ENCODE measurements around the gene FBXW10B. TPM values are rescaled to one million over a fixed set of nuclear protein-coding genes. Genes with fewer than 3 reads are reported as not detected.
A peak's percentile ranks its signal among the peaks of the same experiment; 100 is the strongest.
"Not testable (repeated sequence)": the region's sequence is repeated elsewhere in the genome, so short reads cannot be mapped to it uniquely, and the experiment has no call there.

FBXW10B gene
- total RNA-seq, 1 donor: 0.27 TPM

DNA sequence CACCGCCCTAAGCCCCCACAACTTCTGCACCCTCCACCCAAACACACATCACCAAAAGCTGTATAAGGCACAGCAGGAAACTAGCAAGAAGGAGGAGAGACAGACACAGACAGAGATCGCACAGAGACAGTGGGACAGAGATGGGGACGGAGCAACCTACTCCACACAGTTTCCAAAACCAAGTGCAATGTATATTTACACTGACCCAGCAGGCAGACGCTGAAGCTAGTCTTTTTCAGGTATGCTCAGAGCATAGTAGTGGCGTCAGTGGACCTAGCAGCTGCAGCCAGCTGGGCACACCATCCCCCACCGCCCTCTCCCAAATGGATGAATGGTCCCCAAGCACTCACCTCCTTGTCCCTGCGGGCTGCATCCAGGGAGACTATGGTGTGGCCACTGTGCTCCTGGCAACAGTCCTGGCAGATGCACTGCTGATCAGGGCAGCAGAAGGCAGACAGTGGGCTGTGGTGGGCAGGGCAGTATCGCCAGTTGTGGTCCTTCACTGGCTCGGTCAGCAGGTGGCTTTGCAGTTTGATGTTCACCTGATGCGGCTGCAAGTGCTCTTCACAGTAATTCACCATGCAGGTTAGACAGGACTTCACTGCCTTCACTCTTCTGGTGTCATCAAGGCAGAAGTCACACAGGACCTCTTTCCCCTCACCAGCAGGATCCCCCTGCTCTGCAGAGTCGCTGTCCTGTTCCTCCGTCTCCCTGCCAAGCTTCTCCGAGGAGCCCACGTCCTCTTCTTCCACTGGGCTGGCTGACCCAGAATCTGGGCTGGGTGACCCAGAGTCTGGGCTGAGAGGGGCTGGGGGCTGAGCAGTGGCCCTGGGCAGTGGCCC, 31.5 kb upstream of the FBXW10B start:
- H3K4me3 ChIP-seq (ENCODE audit: low read depth, low read length): peak overlapping the region; percentile 97
- no peak for TF ChIP-seq CTCF (IDR thresholded peaks at IDR 0.05; ENCODE audit: insufficient read depth, low read length)
- no peak for DNase-seq (ENCODE audit: low read depth)

- peak overlapping the region; percentile 97 for H3K4me3 ChIP-seq (ENCODE audit: low read depth, low read length)
- DNase-seq (ENCODE audit: low read depth): peak; percentile 62
- no peak for TF ChIP-seq CTCF (IDR thresholded peaks at IDR 0.05; ENCODE audit: insufficient read depth, low read length)
Measured at GRCh38 chr17:15649861-15650421, 30.4 kb upstream of the FBXW10B start.

DNA sequence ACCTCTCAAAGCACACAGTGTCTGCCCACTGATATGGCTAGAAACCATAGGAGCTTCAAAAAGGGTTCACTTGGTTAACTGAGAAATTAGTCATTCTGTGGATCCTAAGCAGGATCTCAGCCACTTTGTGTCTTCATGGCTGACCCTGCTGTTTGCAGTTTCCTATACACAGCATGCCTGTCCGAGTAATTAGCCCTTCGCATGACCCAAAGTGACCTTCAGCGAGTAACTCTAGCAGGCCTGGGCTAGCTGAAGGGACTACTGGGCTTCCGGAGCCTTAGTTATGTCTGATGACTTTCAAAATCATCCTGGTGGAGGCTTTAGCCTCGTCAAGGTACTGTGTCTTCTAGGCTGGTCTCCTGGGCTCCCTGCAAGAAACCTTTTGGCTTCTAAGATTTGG, 28.9 kb upstream of the FBXW10B start:
- peak overlapping the region; percentile 28 for H3K4me3 ChIP-seq (ENCODE audit: low read depth, low read length)
- DNase-seq (ENCODE audit: low read depth): no peak
- no peak for TF ChIP-seq CTCF (IDR thresholded peaks at IDR 0.05; ENCODE audit: insufficient read depth, low read length)

GRCh38 chr17:15645942-15646312, 26.4 kb upstream of the FBXW10B start:
- H3K4me3 ChIP-seq (ENCODE audit: low read depth, low read length); DNase-seq (ENCODE audit: low read depth): not testable (repeated sequence)

DNA sequence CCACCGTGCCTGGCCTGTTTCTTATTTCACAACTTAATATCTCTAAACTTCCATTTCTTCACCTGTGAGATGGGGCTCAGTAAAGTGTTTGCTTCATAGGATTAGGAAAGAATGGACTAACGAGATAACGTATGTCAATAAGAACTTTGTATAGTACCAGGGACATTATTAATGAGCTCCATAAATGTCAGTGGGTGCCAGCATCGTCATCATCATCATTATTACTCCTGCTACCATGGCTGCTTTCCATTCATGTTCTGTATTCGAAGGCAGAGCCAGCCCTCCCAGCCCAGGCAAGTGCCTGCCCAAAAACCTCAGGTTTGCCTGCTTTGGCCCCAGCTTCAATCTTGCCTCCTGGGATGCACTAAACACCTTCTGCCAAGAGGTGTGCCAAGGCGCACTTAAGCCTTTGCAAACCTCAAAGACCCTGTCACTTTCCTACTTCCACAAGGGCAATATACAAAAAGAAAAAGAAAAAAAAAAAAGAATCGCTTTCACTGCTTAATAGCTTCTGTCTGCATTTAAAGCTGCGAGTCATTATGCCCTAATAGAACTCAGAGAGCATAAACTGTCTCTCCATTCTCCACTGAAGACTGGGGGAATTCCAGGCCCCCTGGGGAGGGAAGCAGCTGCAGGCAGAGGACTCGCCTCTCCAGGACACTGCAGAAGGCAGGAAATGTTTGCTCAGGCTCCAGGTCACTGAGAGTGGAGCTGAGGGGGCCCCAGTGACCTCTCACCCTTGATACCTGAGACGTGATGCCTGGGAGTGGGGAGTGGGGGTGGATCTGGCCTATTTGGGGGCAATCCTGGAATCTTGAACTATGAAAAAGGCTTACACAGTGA, 25.8 kb upstream of the FBXW10B start:
- not testable (repeated sequence) for DNase-seq (ENCODE audit: low read depth); H3K4me3 ChIP-seq (ENCODE audit: low read depth, low read length)

- not testable (repeated sequence) for DNase-seq (ENCODE audit: low read depth); H3K4me3 ChIP-seq (ENCODE audit: low read depth, low read length)
Measured at GRCh38 chr17:15642505-15643251, 23.2 kb upstream of the FBXW10B start.

DNA sequence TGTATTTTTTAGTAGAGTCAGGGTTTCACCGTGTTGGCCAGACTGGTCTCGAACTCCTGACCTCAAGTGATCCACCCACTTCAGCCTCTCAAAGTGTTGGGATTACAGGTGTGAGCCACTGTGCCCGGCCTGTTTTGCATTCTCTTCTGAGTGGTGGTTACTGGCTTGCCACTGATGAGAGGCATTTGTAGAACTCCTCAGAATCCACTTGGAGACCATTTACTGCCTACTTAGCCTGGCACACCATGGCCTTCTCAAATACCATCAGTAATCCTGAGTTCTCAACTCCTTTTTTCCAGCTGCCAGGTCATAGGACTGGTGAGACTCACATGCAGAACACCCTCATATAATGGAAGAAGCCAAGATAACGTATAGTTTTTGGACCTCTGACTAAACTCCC, 22.5 kb upstream of the FBXW10B start:
- DNase-seq (ENCODE audit: low read depth); H3K4me3 ChIP-seq (ENCODE audit: low read depth, low read length): not testable (repeated sequence)

DNA sequence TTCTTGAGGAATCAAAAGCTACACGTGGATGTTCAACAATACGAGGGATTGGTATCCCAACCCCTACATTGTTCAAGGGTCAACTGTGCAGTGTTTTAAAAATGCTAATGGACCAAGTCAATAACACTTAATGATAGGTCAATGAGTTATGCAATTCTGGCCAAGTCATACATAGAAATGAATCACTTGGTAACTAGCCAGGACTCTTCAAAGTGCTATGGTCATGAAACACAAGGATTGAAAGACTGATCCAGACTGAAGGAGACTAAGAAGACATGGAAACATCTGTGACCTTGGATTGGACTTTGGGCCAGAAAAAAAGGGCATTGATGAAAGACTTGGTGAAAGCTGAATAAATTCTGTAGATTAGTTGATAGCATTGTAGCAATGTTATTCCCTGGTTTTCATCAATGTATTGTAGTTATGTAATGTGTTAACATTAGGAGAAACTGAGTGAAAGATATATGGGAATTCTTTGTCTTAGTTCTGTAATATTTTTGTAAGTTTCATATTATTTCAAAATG, 11.5 kb upstream of the FBXW10B start:
- not testable (repeated sequence) for H3K4me3 ChIP-seq (ENCODE audit: low read depth, low read length); DNase-seq (ENCODE audit: low read depth)

GRCh38 chr17:15629991-15630390, 10.5 kb upstream of the FBXW10B start:
- not testable (repeated sequence) for DNase-seq (ENCODE audit: low read depth)

GRCh38 chr17:15623661-15624209, 4.2 kb upstream of the FBXW10B start:
- H3K4me3 ChIP-seq (ENCODE audit: low read depth, low read length): not testable (repeated sequence)
- peak; percentile 32 for DNase-seq (ENCODE audit: low read depth)

More at GRCh38 chr17:15629991-15630390, 10.5 kb upstream of the FBXW10B start:
- not testable (repeated sequence) for H3K4me3 ChIP-seq (ENCODE audit: low read depth, low read length)

DNA sequence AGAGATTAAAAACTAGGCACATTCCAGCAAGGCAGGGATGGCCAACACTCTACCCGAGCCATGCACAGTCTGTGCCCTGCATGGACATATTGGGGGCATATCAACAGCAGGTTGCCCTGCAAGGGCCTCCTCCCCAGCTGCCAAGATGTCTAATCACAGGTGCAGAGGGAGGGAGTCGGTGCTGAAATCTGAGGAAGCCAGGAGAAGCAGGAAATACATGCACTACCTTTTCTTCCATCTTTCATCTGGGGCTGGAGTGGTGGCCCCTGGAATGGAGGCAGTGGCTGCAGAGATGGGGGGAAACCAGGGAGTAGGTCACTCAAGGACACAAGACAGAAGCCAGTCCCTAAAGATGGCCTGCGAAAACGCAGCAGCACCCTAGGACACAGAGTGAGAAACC, 3.8 kb upstream of the FBXW10B start:
- not testable (repeated sequence) for H3K4me3 ChIP-seq (ENCODE audit: low read depth, low read length); DNase-seq (ENCODE audit: low read depth)

DNA sequence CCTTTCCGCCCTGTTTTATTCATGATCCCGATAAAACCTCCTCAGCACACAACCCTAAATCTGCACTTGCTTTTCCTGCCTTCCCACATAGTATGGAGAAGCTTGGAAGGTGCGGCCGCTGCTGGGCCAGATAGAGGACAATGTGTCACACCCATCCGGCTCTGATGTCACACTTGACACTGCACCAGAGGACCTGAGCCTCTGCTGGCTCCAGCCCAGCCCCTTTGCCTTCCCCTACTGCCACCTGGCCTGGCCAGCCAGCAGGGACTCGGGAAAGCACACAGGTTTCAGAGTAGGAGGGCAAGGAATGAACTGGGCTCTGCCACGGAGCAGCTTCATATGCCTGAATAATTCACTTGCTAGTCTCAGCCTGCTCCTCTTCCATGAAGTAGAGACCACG, 2.6 kb upstream of the FBXW10B start:
- DNase-seq (ENCODE audit: low read depth); H3K4me3 ChIP-seq (ENCODE audit: low read depth, low read length): not testable (repeated sequence)

- not testable (repeated sequence) for H3K4me3 ChIP-seq (ENCODE audit: low read depth, low read length); DNase-seq (ENCODE audit: low read depth)
Measured at GRCh38 chr17:15616828-15617227, 2.7 kb downstream of the FBXW10B start.

DNA sequence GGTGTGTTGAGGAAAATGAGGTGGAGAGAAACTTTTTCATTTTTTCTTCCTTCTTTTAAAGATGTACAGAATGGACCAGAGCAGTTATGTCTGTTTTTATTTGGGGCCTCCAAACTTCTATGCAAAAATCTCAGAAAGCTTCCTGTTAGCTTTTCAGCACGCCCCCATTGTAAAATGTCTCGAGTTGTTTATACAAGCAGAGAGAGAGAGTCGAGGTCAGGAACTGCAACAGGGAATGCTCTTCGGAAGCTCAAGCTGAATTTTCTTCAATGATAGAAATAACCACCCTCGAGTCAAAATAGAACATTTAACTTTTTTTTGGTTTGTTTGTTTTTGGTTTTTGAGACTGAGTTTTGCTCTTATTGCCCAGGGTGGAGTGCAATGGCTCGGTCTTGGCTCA, 3.7 kb downstream of the FBXW10B start:
- not testable (repeated sequence) for DNase-seq (ENCODE audit: low read depth); H3K4me3 ChIP-seq (ENCODE audit: low read depth, low read length)

Data from fibroblast of the aortic adventitia (primary cell).